GM13977 (cell line): ENCODE data around the gene PRKCE.
A peak's percentile ranks its signal among the peaks of the same experiment; 100 is the strongest.

Experiments
- DNase-seq: peaks from one replicate; pipeline ENCODE4 v3.0.0; 2012; ENCODE audit warnings: low spot score
- CTCF ChIP-seq: IDR thresholded peaks from 2 replicates; pipeline ENCODE4 v1.5.1; 2012; ENCODE audit warnings: mild to moderate bottlenecking, control low read depth; ENCODE audit not compliant: insufficient read depth; ENCODE audit errors: extremely low read depth, missing control alignments
- in situ Hi-C: fragments of 300-500 bp; cut with MboI; formaldehyde crosslinking; loops from one replicate; pipeline ENCODE4 v1.12.0; 2022; ENCODE audit warnings: low sequenced_read_pairs, low pct_unique_long_range_greater_than_20kb, mixed read lengths, inconsistent platforms; ENCODE audit not compliant: unreplicated experiment

PRKCE gene

GRCh38 chr2:45964906-45965305 lies 313.4 kb downstream of the PRKCE start:
- DNase-seq: no peak
- TF ChIP-seq CTCF: no peak
- in situ Hi-C loops: no loop called here

GRCh38 chr2:45965871-45966498 lies 314.5 kb downstream of the PRKCE start:
- TF ChIP-seq CTCF: no peak
- in situ Hi-C loops: no loop called here
- DNase-seq: no peak

- no peak for DNase-seq
- TF ChIP-seq CTCF: no peak
- in situ Hi-C loops: no loop called here
Measured at GRCh38 chr2:45968946-45969584, 317.6 kb downstream of the PRKCE start.

- TF ChIP-seq CTCF: no peak
- no peak for DNase-seq
- in situ Hi-C loops: no loop called here
Measured at GRCh38 chr2:45973426-45973825, 322.0 kb downstream of the PRKCE start.

GRCh38 chr2:45974056-45974455 lies 322.6 kb downstream of the PRKCE start:
- in situ Hi-C loops: no loop called here
- TF ChIP-seq CTCF: no peak
- peak; percentile 65 for DNase-seq

- DNase-seq: peak; percentile 79
- in situ Hi-C loops: no loop called here
- TF ChIP-seq CTCF: no peak
Measured at GRCh38 chr2:45974762-45975408, 323.4 kb downstream of the PRKCE start.
